OCI-LY1 (cell line): Measurements from ENCODE around the gene COQ2.

Experiments used
- H2AFZ ChIP-seq: fragments of 200-600 bp; sonication (generic), shearing (Covaris generic); 2 replicates; pipeline ENCODE4 v1.6.0; 2014; ENCODE audit warnings: antibody characterized with exemption, mild to moderate bottlenecking, low read length
- H3F3A ChIP-seq: fragments of 200-600 bp; sonication (generic), shearing (Covaris generic); 2 replicates; pipeline ENCODE4 v1.6.0; 2014; ENCODE audit warnings: mild to moderate bottlenecking, antibody characterized with exemption, low read length, moderate library complexity; ENCODE audit not compliant: insufficient read depth
- H3K27ac ChIP-seq: fragments of 200-600 bp; sonication (generic); 2 replicates; pipeline ENCODE4 v1.5.1; 2014; ENCODE audit warnings: low read length, mixed run types, mild to moderate bottlenecking, low read depth; ENCODE audit not compliant: poor library complexity, severe bottlenecking
- H3K27me3 ChIP-seq: fragments of 200-600 bp; sonication (generic); 2 replicates; pipeline ENCODE4 v1.6.0; 2014; ENCODE audit warnings: antibody characterized with exemption, mild to moderate bottlenecking, low read length, moderate library complexity; ENCODE audit not compliant: insufficient read depth
- H3K36me3 ChIP-seq: fragments of 200-600 bp; sonication (generic); 2 replicates; pipeline ENCODE4 v1.6.1; 2014; ENCODE audit warnings: mild to moderate bottlenecking, antibody characterized with exemption, low read length, moderate library complexity, mixed read lengths; ENCODE audit not compliant: insufficient read depth
- H3K4me1 ChIP-seq: fragments of 200-600 bp; sonication (generic); 2 replicates; pipeline ENCODE4 v1.5.1; 2014; ENCODE audit warnings: mild to moderate bottlenecking, low read length, moderate library complexity; ENCODE audit not compliant: insufficient read depth, severe bottlenecking
- H3K4me2 ChIP-seq: fragments of 200-600 bp; sonication (generic), shearing (Covaris generic); 2 replicates; pipeline ENCODE4 v1.6.1; 2014; ENCODE audit warnings: low read length
- H3K4me3 ChIP-seq: fragments of 200-600 bp; sonication (generic); 2 replicates; pipeline ENCODE4 v1.5.1; 2014; ENCODE audit warnings: low read length, low read depth, mild to moderate bottlenecking, mixed read lengths; ENCODE audit not compliant: poor library complexity, severe bottlenecking
- H3K79me2 ChIP-seq: fragments of 200-600 bp; shearing (Covaris generic); 2 replicates; pipeline ENCODE4 v1.6.1; 2016; ENCODE audit warnings: mixed run types, low read length, mixed read lengths; ENCODE audit not compliant: insufficient read depth
- H3K9ac ChIP-seq: fragments of 200-600 bp; sonication (generic), shearing (Covaris generic); 2 replicates; pipeline ENCODE4 v1.6.1; 2014; ENCODE audit warnings: mild to moderate bottlenecking, low read length, mixed read lengths
- H3K9me2 ChIP-seq: fragments of 200-600 bp; sonication (generic), shearing (Covaris generic); 2 replicates; pipeline ENCODE4 v1.6.1; 2014; ENCODE audit warnings: low read depth, mild to moderate bottlenecking, low read length, mixed read lengths
- H3K9me3 ChIP-seq: fragments of 200-600 bp; shearing (Covaris generic); 2 replicates; pipeline ENCODE4 v1.6.1; 2014; ENCODE audit warnings: low read length, mixed read lengths
- H4K20me1 ChIP-seq: fragments of 200-600 bp; sonication (generic), shearing (Covaris generic); 2 replicates; pipeline ENCODE4 v1.6.0; 2016; ENCODE audit warnings: mild to moderate bottlenecking, low read length; ENCODE audit not compliant: insufficient read depth
- CTCF ChIP-seq: fragments of 200-600 bp; sonication (generic), shearing (Covaris generic); IDR thresholded peaks from 2 replicates; pipeline ENCODE4 v1.5.1; 2017; ENCODE audit warnings: mild to moderate bottlenecking, antibody characterized with exemption, low read length, moderate library complexity, mixed read lengths
- EZH2 ChIP-seq: fragments of 200-600 bp; sonication (generic), shearing (Covaris generic); IDR thresholded peaks from 2 replicates; pipeline ENCODE4 v1.8.0; 2017; ENCODE audit warnings: borderline replicate concordance, mixed run types, mild to moderate bottlenecking, antibody characterized with exemption, low read length, moderate library complexity, mixed read lengths

COQ2 gene

GRCh38 chr4:83214079-83214478 is 70.5 kb downstream of the COQ2 start:
- H3K27ac ChIP-seq: no peak overlapping the region
- no peak overlapping the region for H2AFZ ChIP-seq
- H3K27me3 ChIP-seq: no peaks in the 10 kb centered on the region
- H3K36me3 ChIP-seq: no peaks in the 10 kb centered on the region
- H3F3A ChIP-seq: no peaks in the 10 kb centered on the region
- H4K20me1 ChIP-seq: no peaks in the 10 kb centered on the region
- no peaks in the 10 kb centered on the region for H3K79me2 ChIP-seq
- TF ChIP-seq EZH2 (no peak), CTCF (no peak)
- H3K4me3 ChIP-seq: no peak overlapping the region
- peaks cover 46% of the 10 kb centered on the region for H3K4me1 ChIP-seq
- H3K4me2 ChIP-seq: no peak overlapping the region
- no peaks in the 10 kb centered on the region for H3K9me2 ChIP-seq
- no peak overlapping the region for H3K9ac ChIP-seq
- no peaks in the 10 kb centered on the region for H3K9me3 ChIP-seq
